Upper lobe of left lung (tissue), 4 donors: ENCODE measurements around the gene PDZD2.

Experiments
- POLR2AphosphoS5 ChIP-seq, 2 donors: sonication (generic); formaldehyde crosslinking; IDR thresholded peaks; one replicate each; pipeline ENCODE4 v1.5.1; 2017; ENCODE audit warnings: antibody characterized with exemption in 2 of 2
- TF ChIP-seq, protein P1 (sequence below), 6 experiments: fragments of 450-650 bp in 4 of 6; fragments of 200-600 bp in 2 of 6; sonication (generic) in 2 of 6; IDR thresholded peaks; one replicate each; pipeline ENCODE4 v1.5.1; 2016 to 2019; ENCODE audit warnings: antibody characterized with exemption in 6 of 6

DNA sequence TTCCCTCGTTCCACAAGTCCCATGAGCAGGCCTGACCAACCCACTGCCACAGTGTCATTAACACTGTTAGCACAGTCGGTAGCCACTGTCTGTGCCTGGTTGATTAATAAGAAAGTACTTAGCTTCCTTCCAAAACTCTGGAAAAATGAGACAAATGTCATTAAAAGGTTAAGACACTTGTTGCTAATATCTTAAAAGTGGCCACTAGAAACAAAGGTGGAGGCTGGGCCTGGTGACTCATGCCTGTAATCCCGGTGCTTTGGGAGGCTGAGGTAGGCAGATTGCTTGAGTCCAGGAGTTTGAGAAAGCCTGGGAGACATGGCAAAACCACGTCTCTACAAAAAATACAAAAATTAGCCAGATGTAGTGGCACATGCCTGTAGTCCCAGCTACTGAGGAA lies 194.0 kb downstream of the PDZD2 start:
- TF ChIP-seq, protein P1, sequence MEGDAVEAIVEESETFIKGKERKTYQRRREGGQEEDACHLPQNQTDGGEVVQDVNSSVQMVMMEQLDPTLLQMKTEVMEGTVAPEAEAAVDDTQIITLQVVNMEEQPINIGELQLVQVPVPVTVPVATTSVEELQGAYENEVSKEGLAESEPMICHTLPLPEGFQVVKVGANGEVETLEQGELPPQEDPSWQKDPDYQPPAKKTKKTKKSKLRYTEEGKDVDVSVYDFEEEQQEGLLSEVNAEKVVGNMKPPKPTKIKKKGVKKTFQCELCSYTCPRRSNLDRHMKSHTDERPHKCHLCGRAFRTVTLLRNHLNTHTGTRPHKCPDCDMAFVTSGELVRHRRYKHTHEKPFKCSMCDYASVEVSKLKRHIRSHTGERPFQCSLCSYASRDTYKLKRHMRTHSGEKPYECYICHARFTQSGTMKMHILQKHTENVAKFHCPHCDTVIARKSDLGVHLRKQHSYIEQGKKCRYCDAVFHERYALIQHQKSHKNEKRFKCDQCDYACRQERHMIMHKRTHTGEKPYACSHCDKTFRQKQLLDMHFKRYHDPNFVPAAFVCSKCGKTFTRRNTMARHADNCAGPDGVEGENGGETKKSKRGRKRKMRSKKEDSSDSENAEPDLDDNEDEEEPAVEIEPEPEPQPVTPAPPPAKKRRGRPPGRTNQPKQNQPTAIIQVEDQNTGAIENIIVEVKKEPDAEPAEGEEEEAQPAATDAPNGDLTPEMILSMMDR (IDR thresholded peaks at IDR 0.05), result no peak
- TF ChIP-seq POLR2AphosphoS5 (IDR thresholded peaks at IDR 0.05), result no peak
